H9 (cell line): ENCODE data around the gene GRIFIN. TPM values are rescaled to one million over a fixed set of nuclear protein-coding genes. Genes with fewer than 3 reads are reported as not detected.

Experiments used
- DNase-seq: peaks from one replicate; pipeline ENCODE4 v3.0.0-alpha.2; 2017
- H2AFZ ChIP-seq: one replicate; pipeline ENCODE4 v1.6.1; 2013; ENCODE audit warnings: mild to moderate bottlenecking, low read length, control low read depth, moderate library complexity
- H2AK5ac ChIP-seq: 2 replicates; pipeline ENCODE4 v1.6.1; 2013; ENCODE audit warnings: low read length, control low read depth, mixed read lengths; ENCODE audit not compliant: insufficient read length
- H2BK120ac ChIP-seq: one replicate; pipeline ENCODE4 v1.6.1; 2013; ENCODE audit warnings: low read depth, mild to moderate bottlenecking, low read length, control low read depth, inconsistent platforms; ENCODE audit not compliant: poor library complexity, severe bottlenecking
- H2BK12ac ChIP-seq: 2 replicates; pipeline ENCODE4 v1.6.1; 2013; ENCODE audit warnings: low read length, control low read depth, mixed read lengths, low read depth; ENCODE audit not compliant: insufficient read length
- H2BK15ac ChIP-seq: 2 replicates; pipeline ENCODE4 v1.6.1; 2013; ENCODE audit warnings: low read depth, low read length, control low read depth
- H2BK20ac ChIP-seq: one replicate; pipeline ENCODE4 v1.6.1; 2013; ENCODE audit warnings: low read depth, mild to moderate bottlenecking, low read length, control low read depth, inconsistent platforms; ENCODE audit not compliant: poor library complexity, severe bottlenecking
- H2BK5ac ChIP-seq: 2 replicates; pipeline ENCODE4 v1.6.1; 2013; ENCODE audit warnings: low read length, control low read depth, mixed read lengths; ENCODE audit not compliant: insufficient read length
- H3K14ac ChIP-seq: 2 replicates; pipeline ENCODE4 v1.6.1; 2013; ENCODE audit warnings: low read length, control low read depth; ENCODE audit not compliant: insufficient read depth
- H3K18ac ChIP-seq: 2 replicates; pipeline ENCODE4 v1.6.1; 2013; ENCODE audit warnings: low read depth, mild to moderate bottlenecking, mixed read lengths, low read length, control low read depth; ENCODE audit not compliant: insufficient read length
- H3K23ac ChIP-seq: 2 replicates; pipeline ENCODE4 v1.6.1; 2013; ENCODE audit warnings: low read length, control low read depth, mixed read lengths, low read depth; ENCODE audit not compliant: insufficient read length
- H3K23me2 ChIP-seq: 2 replicates; pipeline ENCODE4 v1.6.1; 2013; ENCODE audit warnings: low read depth, mild to moderate bottlenecking, mixed read lengths, low read length, control low read depth; ENCODE audit not compliant: insufficient read length, poor library complexity, severe bottlenecking
- H3K27ac ChIP-seq: 2 replicates; pipeline ENCODE4 v1.5.1; 2013; ENCODE audit warnings: low read length, control low read depth, mixed read lengths, low read depth; ENCODE audit not compliant: insufficient read length
- H3K27me3 ChIP-seq: 2 replicates; pipeline ENCODE4 v1.6.1; 2013; ENCODE audit warnings: low read length, control low read depth, inconsistent platforms; ENCODE audit not compliant: insufficient read depth
- H3K4ac ChIP-seq: 2 replicates; pipeline ENCODE4 v1.6.1; 2013; ENCODE audit warnings: low read depth, mild to moderate bottlenecking, control low read depth, inconsistent platforms, low read length, moderate library complexity
- H3K4me1 ChIP-seq: 2 replicates; pipeline ENCODE4 v1.6.1; 2013; ENCODE audit warnings: low read length, control low read depth, inconsistent platforms; ENCODE audit not compliant: insufficient read depth
- H3K4me2 ChIP-seq: 2 replicates; pipeline ENCODE4 v1.6.1; 2013; ENCODE audit warnings: low read length, control low read depth, mixed read lengths; ENCODE audit not compliant: insufficient read length, insufficient read depth
- H3K56ac ChIP-seq: 2 replicates; pipeline ENCODE4 v1.6.1; 2013; ENCODE audit warnings: low read depth, mild to moderate bottlenecking, mixed read lengths, low read length, control low read depth; ENCODE audit not compliant: insufficient read length
- H3K79me1 ChIP-seq: 2 replicates; pipeline ENCODE4 v1.6.1; 2013; ENCODE audit warnings: low read depth, mild to moderate bottlenecking, moderate library complexity, low read length, control low read depth, inconsistent platforms; ENCODE audit not compliant: insufficient read depth, poor library complexity, severe bottlenecking
- H3K79me2 ChIP-seq: 2 replicates; pipeline ENCODE4 v1.6.1; 2013; ENCODE audit warnings: low read length, control low read depth, inconsistent platforms; ENCODE audit not compliant: insufficient read depth
- H3K9ac ChIP-seq: 2 replicates; pipeline ENCODE4 v1.6.1; 2013; ENCODE audit warnings: low read length, control low read depth, mixed read lengths; ENCODE audit not compliant: insufficient read length; ENCODE audit errors: extremely low read depth
- H3K9me3 ChIP-seq: one replicate; pipeline ENCODE4 v1.6.1; 2013; ENCODE audit warnings: low read depth, low read length, inconsistent platforms; ENCODE audit not compliant: control insufficient read depth
- H3T11ph ChIP-seq: one replicate; pipeline ENCODE4 v1.6.1; 2013; ENCODE audit warnings: mild to moderate bottlenecking, low read length, control low read depth, inconsistent platforms
- H4K20me1 ChIP-seq: one replicate; pipeline ENCODE4 v1.6.1; 2013; ENCODE audit not compliant: control insufficient read depth, insufficient read length, insufficient read depth
- H4K5ac ChIP-seq: 2 replicates; pipeline ENCODE4 v1.6.1; 2013; ENCODE audit warnings: low read depth, mild to moderate bottlenecking, mixed read lengths, low read length, control low read depth; ENCODE audit not compliant: insufficient read length
- H4K8ac ChIP-seq: replicated peaks from 2 replicates; pipeline ENCODE4 v1.6.1; 2013; ENCODE audit warnings: low read length, control low read depth, mixed read lengths, low read depth; ENCODE audit not compliant: insufficient read length
- H4K91ac ChIP-seq: 2 replicates; pipeline ENCODE4 v1.6.1; 2013; ENCODE audit warnings: low read depth, mild to moderate bottlenecking, moderate library complexity, mixed read lengths, low read length, control low read depth; ENCODE audit not compliant: insufficient read length
- H3K27ac Mint-ChIP-seq, 3 experiments: 2 replicates in 2 of 3; 3 replicates in 1 of 3; pipeline ENCODE4 v1.8.0; 2020 to 2021; ENCODE audit warnings: mixed read lengths in 3 of 3, mild to moderate bottlenecking in 1 of 3, moderate library complexity in 1 of 3
- H3K27me3 Mint-ChIP-seq: 2 replicates; pipeline ENCODE4 v1.8.0; 2021; ENCODE audit warnings: low read depth, mild to moderate bottlenecking, moderate library complexity, mixed read lengths
- H3K36me3 Mint-ChIP-seq, 3 experiments: 2 replicates in 2 of 3; 3 replicates in 1 of 3; pipeline ENCODE4 v1.8.0; 2020 to 2021; ENCODE audit warnings: low read depth in 3 of 3, mixed read lengths in 3 of 3; ENCODE audit not compliant: insufficient read depth in 1 of 3
- H3K4me1 Mint-ChIP-seq, 2 experiments: 2 replicates each; pipeline ENCODE4 v1.8.0; 2020; ENCODE audit warnings: mixed read lengths in 2 of 2
- H3K4me3 Mint-ChIP-seq, 2 experiments: 2 replicates in 1 of 2; 3 replicates in 1 of 2; pipeline ENCODE4 v1.8.0; 2020 to 2021; ENCODE audit warnings: mild to moderate bottlenecking in 2 of 2, mixed read lengths in 2 of 2, moderate library complexity in 1 of 2
- H3K9me3 Mint-ChIP-seq, 2 experiments: 2 replicates in 1 of 2; 3 replicates in 1 of 2; pipeline ENCODE4 v1.8.0; 2020; ENCODE audit warnings: mild to moderate bottlenecking in 2 of 2, mixed read lengths in 2 of 2, moderate library complexity in 1 of 2
- CTCF ChIP-seq: fragments of 200-600 bp; sonication (generic); conservative IDR thresholded peaks from 3 replicates; pipeline ENCODE4 v1.8.0; 2021; ENCODE audit warnings: antibody characterized with exemption, mild to moderate bottlenecking
- WGBS: extraction: QIAGEN DNeasy Blood & Tissue Kit; methylation state at CpG from one replicate; pipeline ENCODE4 v1.1.7; 2013; ENCODE audit warnings: missing lambda C conversion rate, low lambda C conversion rate, mixed read lengths; ENCODE audit not compliant: insufficient read length; ENCODE audit errors: extremely low coverage; 5-methylcytosine and 5-hydroxymethylcytosine counted together
- total RNA-seq: library from RNA; stranded (reverse); gene quantifications from 2 replicates; pipeline ENCODE4 v1.2.1, GENCODE V29; 2021

The GRIFIN gene
- total RNA-seq, 1 experiment from 2014 or later, result not detected

GRCh38 chr7:2461268-2462026, 14.8 kb downstream of the GRIFIN start:
- no peak overlapping the region for H4K91ac ChIP-seq
- no peak overlapping the region for H3K27ac ChIP-seq
- no peaks in the 10 kb centered on the region for H3K23me2 ChIP-seq
- no peak overlapping the region for H4K5ac ChIP-seq
- Mint-ChIP-seq H3K9me3 (peaks cover 8 to 9% of the 10 kb centered on the region in 2 experiments; a peak in 4 of 5 replicates), H3K4me3 (no peak overlapping the region), H3K27ac (no peak overlapping the region), H3K36me3 (peaks cover 0 to 7% (median 0%) of the 10 kb centered on the region in 3 experiments; a peak in 2 of 7 replicates), H3K27me3 (no peaks in the 10 kb centered on the region; the same call in 1 of the 2 replicates), H3K4me1 (peaks cover 11 to 14% of the 10 kb centered on the region in 2 experiments)
- no peak overlapping the region for H2AK5ac ChIP-seq
- H4K8ac ChIP-seq, result no peak overlapping the region
- H3K9me3 ChIP-seq, result no peaks in the 10 kb centered on the region
- no peak for DNase-seq
- no peak overlapping the region for H3K9ac ChIP-seq
- no peak overlapping the region for H2AFZ ChIP-seq
- H3K18ac ChIP-seq, result no peak overlapping the region
- H3K14ac ChIP-seq, result no peak overlapping the region
- no peak overlapping the region for H3T11ph ChIP-seq
- H3K4me2 ChIP-seq, result no peak overlapping the region
- no peak overlapping the region for H2BK5ac ChIP-seq
- H3K27me3 ChIP-seq, result no peaks in the 10 kb centered on the region
- H3K79me2 ChIP-seq, result no peaks in the 10 kb centered on the region
- H2BK12ac ChIP-seq, result no peak overlapping the region
- no peaks in the 10 kb centered on the region for H3K79me1 ChIP-seq
- no peak overlapping the region for H3K23ac ChIP-seq
- no CpG with 5 or more reads among the region's 15 CpGs for WGBS
- peaks cover 5% of the 10 kb centered on the region for H3K4me1 ChIP-seq
- no peak overlapping the region for H3K4ac ChIP-seq
- H2BK15ac ChIP-seq, result no peak overlapping the region
- H3K56ac ChIP-seq, result no peak overlapping the region
- H2BK20ac ChIP-seq, result no peak overlapping the region
- no peaks in the 10 kb centered on the region for H4K20me1 ChIP-seq
- TF ChIP-seq CTCF, result no peak
- no peak overlapping the region for H2BK120ac ChIP-seq
